ENCODE data around the gene JMJD8. TPM values are rescaled to one million over a fixed set of nuclear protein-coding genes. Genes with fewer than 3 reads are reported as not detected.

The JMJD8 gene
- total RNA-seq, 4 donors from 2014 or later: 45.6 to 56.1 (median 51.9) TPM

DNA sequence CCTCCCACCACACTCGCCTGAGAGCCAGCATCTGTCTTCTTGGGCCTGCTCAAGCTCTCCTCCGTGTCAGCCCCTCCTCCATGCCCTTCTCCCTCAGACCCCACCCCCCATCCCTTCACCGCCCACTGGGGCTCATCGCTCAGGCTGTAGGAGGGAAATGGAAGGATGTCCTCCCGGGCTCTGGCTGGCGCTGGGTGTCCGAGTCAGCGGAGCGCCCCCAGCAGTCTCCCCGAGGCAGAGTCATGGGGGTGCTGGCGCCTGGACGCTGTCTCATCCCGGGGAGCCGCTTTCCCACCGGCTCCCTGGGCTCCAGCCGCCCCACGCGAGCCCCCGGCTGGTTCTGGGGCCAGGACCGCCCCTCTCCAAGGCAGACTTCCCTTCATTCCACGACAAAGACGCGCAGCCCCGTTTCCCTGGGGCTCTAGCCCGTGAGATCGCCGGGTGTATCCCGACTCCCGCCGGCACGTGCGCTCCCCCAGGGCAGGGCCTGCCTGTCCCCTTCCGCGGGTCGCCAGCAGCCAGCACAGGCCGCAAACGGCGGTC is 36.4 kb upstream of the JMJD8 start:
- H3K4me3 ChIP-seq: peak overlapping the region; percentile 60 to 94 (median 82)
- no peaks in the 10 kb centered on the region for H3K9me3 ChIP-seq
- H3K36me3 ChIP-seq: peaks cover 0 to 3% (median 0%) of the 10 kb centered on the region in 3 donors
- peaks cover 0 to 1% of the 10 kb centered on the region in 2 donors for H3K27me3 ChIP-seq
- peaks cover 4 to 43% (median 25%) of the 10 kb centered on the region in 4 donors for H3K4me1 ChIP-seq
- DNase-seq: peak in 2 of 3 donors; percentile 65 to 66
- peak overlapping the region; percentile 75 to 97 (median 92) for H3K27ac ChIP-seq
- TF ChIP-seq, protein P1, sequence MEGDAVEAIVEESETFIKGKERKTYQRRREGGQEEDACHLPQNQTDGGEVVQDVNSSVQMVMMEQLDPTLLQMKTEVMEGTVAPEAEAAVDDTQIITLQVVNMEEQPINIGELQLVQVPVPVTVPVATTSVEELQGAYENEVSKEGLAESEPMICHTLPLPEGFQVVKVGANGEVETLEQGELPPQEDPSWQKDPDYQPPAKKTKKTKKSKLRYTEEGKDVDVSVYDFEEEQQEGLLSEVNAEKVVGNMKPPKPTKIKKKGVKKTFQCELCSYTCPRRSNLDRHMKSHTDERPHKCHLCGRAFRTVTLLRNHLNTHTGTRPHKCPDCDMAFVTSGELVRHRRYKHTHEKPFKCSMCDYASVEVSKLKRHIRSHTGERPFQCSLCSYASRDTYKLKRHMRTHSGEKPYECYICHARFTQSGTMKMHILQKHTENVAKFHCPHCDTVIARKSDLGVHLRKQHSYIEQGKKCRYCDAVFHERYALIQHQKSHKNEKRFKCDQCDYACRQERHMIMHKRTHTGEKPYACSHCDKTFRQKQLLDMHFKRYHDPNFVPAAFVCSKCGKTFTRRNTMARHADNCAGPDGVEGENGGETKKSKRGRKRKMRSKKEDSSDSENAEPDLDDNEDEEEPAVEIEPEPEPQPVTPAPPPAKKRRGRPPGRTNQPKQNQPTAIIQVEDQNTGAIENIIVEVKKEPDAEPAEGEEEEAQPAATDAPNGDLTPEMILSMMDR (IDR thresholded peaks at IDR 0.05): no peak
- no peak for TF ChIP-seq POLR2A (IDR thresholded peaks at IDR 0.05)

DNA sequence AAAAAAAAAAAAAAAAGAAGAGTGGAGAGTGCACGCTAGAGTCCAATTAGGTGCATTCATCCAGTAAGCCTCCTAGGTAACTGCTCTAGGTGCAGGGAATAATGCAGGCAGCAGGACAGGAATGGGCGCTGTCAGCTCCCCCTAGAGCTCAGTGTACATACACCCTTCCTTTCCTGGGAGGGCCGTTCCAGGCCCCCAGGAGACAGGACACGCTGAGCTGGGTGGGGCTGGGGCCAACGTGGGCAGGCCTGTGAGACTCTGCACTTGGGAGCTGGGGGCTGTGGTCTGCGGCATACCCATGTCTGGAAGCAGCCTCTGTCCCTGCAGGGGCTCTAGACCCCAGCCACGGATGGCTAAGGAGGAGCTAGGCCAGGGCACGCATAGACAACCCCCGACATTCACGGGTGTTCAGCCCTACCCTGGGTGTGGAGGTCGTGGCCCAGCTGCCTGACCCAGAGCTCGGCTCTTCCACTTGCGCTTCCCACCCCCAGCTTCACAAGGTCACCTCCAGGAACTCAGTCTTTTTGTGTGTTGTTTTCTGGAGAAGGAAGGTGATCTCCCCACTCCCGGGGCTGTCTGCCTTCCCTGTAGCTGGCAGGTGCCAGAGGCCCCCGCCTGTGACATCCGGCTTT is 35.8 kb upstream of the JMJD8 start:
- peaks cover 4 to 48% (median 27%) of the 10 kb centered on the region in 4 donors for H3K4me1 ChIP-seq
- H3K27ac ChIP-seq: peak overlapping the region; percentile 75 to 97 (median 92)
- no peaks in the 10 kb centered on the region for H3K27me3 ChIP-seq
- peaks cover 0 to 3% (median 0%) of the 10 kb centered on the region in 3 donors for H3K36me3 ChIP-seq
- H3K4me3 ChIP-seq: peak overlapping the region; percentile 60 to 94 (median 82)
- no peak for DNase-seq
- H3K9me3 ChIP-seq: no peaks in the 10 kb centered on the region
- TF ChIP-seq, protein P1 (IDR thresholded peaks at IDR 0.05): no peak
- TF ChIP-seq POLR2A (IDR thresholded peaks at IDR 0.05): no peak

DNA sequence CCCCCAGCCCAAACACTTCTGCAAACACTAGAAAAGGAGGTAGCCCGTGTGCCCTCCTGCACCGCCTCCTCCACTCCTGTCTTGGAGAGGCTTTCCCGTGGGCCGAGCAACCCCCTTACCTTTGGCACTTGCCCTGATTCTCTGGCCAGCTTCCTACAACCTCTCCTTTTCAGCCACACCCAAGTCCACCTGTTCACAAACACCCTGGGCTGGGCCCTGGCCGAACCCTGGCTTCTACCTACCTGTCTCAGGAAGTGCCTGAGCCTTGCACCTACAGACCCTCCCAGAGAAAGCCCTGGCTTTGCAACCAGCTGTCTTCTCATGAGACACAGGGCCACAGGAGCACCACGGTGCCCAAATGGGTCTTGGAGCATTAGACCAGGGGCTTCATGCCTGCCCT is 34.8 kb upstream of the JMJD8 start:
- Histone ChIP-seq H3K27me3 (no peaks in the 10 kb centered on the region), H3K4me1 (peaks cover 4 to 52% (median 31%) of the 10 kb centered on the region in 4 donors), H3K4me3 (no peak overlapping the region), H3K9me3 (no peaks in the 10 kb centered on the region), H3K36me3 (peaks cover 0 to 3% (median 0%) of the 10 kb centered on the region in 3 donors), H3K27ac (no peak overlapping the region)
- TF ChIP-seq, protein P1 (IDR thresholded peaks at IDR 0.05): no peak
- TF ChIP-seq POLR2A (IDR thresholded peaks at IDR 0.05): no peak
- peak in 1 of 3 donors; percentile 58 for DNase-seq

DNA sequence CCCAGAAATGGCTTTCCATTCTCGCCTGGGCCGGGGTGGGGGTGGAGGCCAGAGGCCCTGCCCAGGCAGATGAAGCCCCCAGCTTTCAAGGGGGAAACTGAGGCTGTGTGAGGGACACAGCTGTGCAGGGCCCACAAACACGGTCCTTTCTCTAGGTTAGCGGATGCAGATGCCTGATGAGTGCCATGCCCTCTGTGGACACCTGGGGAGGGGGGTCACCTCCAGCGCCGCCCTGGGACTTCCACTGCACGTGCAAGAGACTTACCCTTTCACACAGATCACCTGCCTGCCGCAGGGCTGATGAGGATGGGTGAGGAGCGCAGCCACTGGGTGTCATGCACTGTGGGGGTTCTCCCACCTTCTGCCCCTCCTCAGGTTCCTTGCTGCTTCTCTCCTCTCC is 34.3 kb upstream of the JMJD8 start:
- Histone ChIP-seq H3K27ac (no peak overlapping the region), H3K36me3 (peaks cover 0 to 3% (median 0%) of the 10 kb centered on the region in 3 donors), H3K27me3 (no peaks in the 10 kb centered on the region), H3K4me3 (no peak overlapping the region), H3K9me3 (no peaks in the 10 kb centered on the region), H3K4me1 (peaks cover 4 to 52% (median 31%) of the 10 kb centered on the region in 4 donors)
- DNase-seq: no peak
- no peak for TF ChIP-seq POLR2A (IDR thresholded peaks at IDR 0.05)

DNA sequence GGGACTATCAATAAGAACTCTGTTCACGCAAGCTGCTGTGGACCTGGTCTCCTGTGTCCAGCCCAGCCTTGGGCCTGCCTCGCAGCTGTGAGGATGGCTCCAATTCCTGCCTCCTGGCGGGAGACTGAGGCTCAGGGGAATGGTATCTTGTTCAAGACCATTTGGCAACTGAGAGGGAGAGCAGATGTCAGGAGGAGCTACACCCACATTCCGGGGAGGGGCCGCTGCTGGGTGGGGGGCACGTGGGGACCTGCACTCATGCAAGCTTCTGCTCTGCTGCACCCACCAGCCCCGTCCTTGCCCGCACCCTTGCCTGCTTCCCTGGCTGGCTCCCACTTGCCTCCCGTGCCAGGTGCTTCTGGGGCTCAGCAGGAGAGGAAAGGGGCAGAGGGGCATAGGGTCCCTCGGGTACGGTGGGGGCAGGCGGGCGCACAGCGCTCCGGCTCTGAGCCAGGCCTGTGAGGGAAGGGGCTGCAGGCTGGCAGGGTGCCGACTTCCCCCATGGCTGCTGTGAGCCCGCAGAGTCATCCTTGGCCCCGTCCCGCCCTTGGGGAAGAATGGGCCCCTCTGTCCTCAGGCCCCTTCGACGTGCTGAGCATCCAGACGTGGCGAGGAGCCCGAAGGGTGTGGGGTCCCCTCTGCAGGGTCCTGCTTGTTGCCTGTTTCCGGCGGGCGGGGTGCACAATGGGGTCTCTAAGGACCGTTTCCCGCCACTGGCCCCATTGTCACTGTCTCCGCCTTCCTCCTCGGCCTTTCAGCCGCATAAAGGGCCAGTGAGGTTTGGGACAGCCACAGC is 33.5 kb upstream of the JMJD8 start:
- TF ChIP-seq, protein P1 (IDR thresholded peaks at IDR 0.05): no peak
- no peak for TF ChIP-seq POLR2A (IDR thresholded peaks at IDR 0.05)
- DNase-seq: no peak
- Histone ChIP-seq H3K27ac (no peak overlapping the region), H3K4me3 (no peak overlapping the region), H3K4me1 (peaks cover 4 to 52% (median 31%) of the 10 kb centered on the region in 4 donors), H3K36me3 (peaks cover 0 to 3% (median 0%) of the 10 kb centered on the region in 3 donors), H3K9me3 (no peaks in the 10 kb centered on the region), H3K27me3 (no peaks in the 10 kb centered on the region)
